Measurements from ENCODE around the gene TAS2R50. TPM values are rescaled to one million over a fixed set of nuclear protein-coding genes. Genes with fewer than 3 reads are reported as not detected.

The TAS2R50 gene
- total RNA-seq, 1 experiment from 2014 or later, result 12.0 TPM

GRCh38 chr12:10967409-10967808, 19.3 kb downstream of the TAS2R50 start:
- no peaks in the 10 kb centered on the region for H4K20me1 ChIP-seq (ENCODE audit: insufficient read depth, low read depth, low read length)
- no peaks in the 10 kb centered on the region for H3K9me3 ChIP-seq (ENCODE audit: low read length)
- H3K4me1 ChIP-seq (ENCODE audit: low read length), result no peaks in the 10 kb centered on the region
- no peak overlapping the region for H3K9ac ChIP-seq (ENCODE audit: low read length)
- DNase-seq, result no peak
- no peak overlapping the region for H2AFZ ChIP-seq (ENCODE audit: low read length)
- no peaks in the 10 kb centered on the region for H3K27me3 ChIP-seq (ENCODE audit: low read length)
- H3K79me2 ChIP-seq (ENCODE audit: low read length), result peaks cover 6% of the 10 kb centered on the region; the same call in 1 of the 2 replicates
- no peaks in the 10 kb centered on the region for H3K36me3 ChIP-seq (ENCODE audit: insufficient read depth, low read length)
- no peak overlapping the region for H3K27ac ChIP-seq (ENCODE audit: low read length)
- H3K4me3 ChIP-seq (ENCODE audit: low read length), result no peak overlapping the region
- no peak overlapping the region for H3K4me2 ChIP-seq (ENCODE audit: low read depth, low read length, poor library complexity, severe bottlenecking)
- no peaks in the 10 kb centered on the region for H3K9me2 ChIP-seq (replicated peaks; ENCODE audit: insufficient read depth, low read length)

GRCh38 chr12:10966314-10966713, 20.4 kb downstream of the TAS2R50 start:
- Histone ChIP-seq H3K4me2 (ENCODE audit: low read depth, low read length, poor library complexity, severe bottlenecking) (no peak overlapping the region), H2AFZ (ENCODE audit: low read length) (no peak overlapping the region), H3K27ac (ENCODE audit: low read length) (no peak overlapping the region), H3K4me3 (ENCODE audit: low read length) (no peak overlapping the region), H3K4me1 (ENCODE audit: low read length) (no peaks in the 10 kb centered on the region), H3K36me3 (ENCODE audit: insufficient read depth, low read length) (no peaks in the 10 kb centered on the region), H3K79me2 (ENCODE audit: low read length) (peaks cover 3% of the 10 kb centered on the region; the same call in 1 of the 2 replicates), H4K20me1 (ENCODE audit: insufficient read depth, low read depth, low read length) (no peaks in the 10 kb centered on the region), H3K9me3 (ENCODE audit: low read length) (no peaks in the 10 kb centered on the region), H3K27me3 (ENCODE audit: low read length) (no peaks in the 10 kb centered on the region), H3K9me2 (replicated peaks; ENCODE audit: insufficient read depth, low read length) (no peaks in the 10 kb centered on the region), H3K9ac (ENCODE audit: low read length) (no peak overlapping the region)
- DNase-seq, result no peak

GRCh38 chr12:10965476-10965875, 21.2 kb downstream of the TAS2R50 start:
- Histone ChIP-seq H3K9me3 (ENCODE audit: low read length) (no peaks in the 10 kb centered on the region), H3K79me2 (ENCODE audit: low read length) (peaks cover 3% of the 10 kb centered on the region; the same call in 1 of the 2 replicates), H3K9ac (ENCODE audit: low read length) (no peak overlapping the region), H3K9me2 (replicated peaks; ENCODE audit: insufficient read depth, low read length) (no peaks in the 10 kb centered on the region), H2AFZ (ENCODE audit: low read length) (no peak overlapping the region), H3K4me3 (ENCODE audit: low read length) (no peak overlapping the region), H3K36me3 (ENCODE audit: insufficient read depth, low read length) (no peaks in the 10 kb centered on the region), H3K4me1 (ENCODE audit: low read length) (peaks cover 7% of the 10 kb centered on the region), H4K20me1 (ENCODE audit: insufficient read depth, low read depth, low read length) (no peaks in the 10 kb centered on the region), H3K27me3 (ENCODE audit: low read length) (no peaks in the 10 kb centered on the region), H3K4me2 (ENCODE audit: low read depth, low read length, poor library complexity, severe bottlenecking) (no peak overlapping the region), H3K27ac (ENCODE audit: low read length) (no peak overlapping the region)
- DNase-seq, result no peak

GRCh38 chr12:10960211-10960610, 26.5 kb downstream of the TAS2R50 start:
- no peak for DNase-seq
- H3K4me2 ChIP-seq (ENCODE audit: low read depth, low read length, poor library complexity, severe bottlenecking), result no peak overlapping the region
- H3K79me2 ChIP-seq (ENCODE audit: low read length), result peaks cover 27% of the 10 kb centered on the region
- H3K4me3 ChIP-seq (ENCODE audit: low read length), result no peak overlapping the region
- no peaks in the 10 kb centered on the region for H4K20me1 ChIP-seq (ENCODE audit: insufficient read depth, low read depth, low read length)
- peaks cover 2% of the 10 kb centered on the region; the same call in 1 of the 2 replicates for H3K9me3 ChIP-seq (ENCODE audit: low read length)
- H3K36me3 ChIP-seq (ENCODE audit: insufficient read depth, low read length), result no peaks in the 10 kb centered on the region
- H3K9me2 ChIP-seq (replicated peaks; ENCODE audit: insufficient read depth, low read length), result no peaks in the 10 kb centered on the region
- H2AFZ ChIP-seq (ENCODE audit: low read length), result no peak overlapping the region
- H3K27me3 ChIP-seq (ENCODE audit: low read length), result no peaks in the 10 kb centered on the region
- peaks cover 7% of the 10 kb centered on the region for H3K4me1 ChIP-seq (ENCODE audit: low read length)
- no peak overlapping the region for H3K9ac ChIP-seq (ENCODE audit: low read length)
- H3K27ac ChIP-seq (ENCODE audit: low read length), result no peak overlapping the region

- peaks cover 3% of the 10 kb centered on the region for H3K9me3 ChIP-seq (ENCODE audit: low read length)
- peaks cover 7% of the 10 kb centered on the region for H3K4me1 ChIP-seq (ENCODE audit: low read length)
- no peak overlapping the region for H3K9ac ChIP-seq (ENCODE audit: low read length)
- no peaks in the 10 kb centered on the region for H3K9me2 ChIP-seq (replicated peaks; ENCODE audit: insufficient read depth, low read length)
- H3K4me2 ChIP-seq (ENCODE audit: low read depth, low read length, poor library complexity, severe bottlenecking), result no peak overlapping the region
- H4K20me1 ChIP-seq (ENCODE audit: insufficient read depth, low read depth, low read length), result no peaks in the 10 kb centered on the region
- H3K4me3 ChIP-seq (ENCODE audit: low read length), result no peak overlapping the region
- H3K27me3 ChIP-seq (ENCODE audit: low read length), result no peaks in the 10 kb centered on the region
- DNase-seq, result no peak
- H3K27ac ChIP-seq (ENCODE audit: low read length), result no peak overlapping the region
- H3K36me3 ChIP-seq (ENCODE audit: insufficient read depth, low read length), result no peaks in the 10 kb centered on the region
- peaks cover 30% of the 10 kb centered on the region for H3K79me2 ChIP-seq (ENCODE audit: low read length)
- no peak overlapping the region for H2AFZ ChIP-seq (ENCODE audit: low read length)
Measured at GRCh38 chr12:10959804-10960203, 26.9 kb downstream of the TAS2R50 start.

- Histone ChIP-seq H3K9me3 (ENCODE audit: low read length) (peaks cover 8% of the 10 kb centered on the region), H3K36me3 (ENCODE audit: insufficient read depth, low read length) (peaks cover 3% of the 10 kb centered on the region; the same call in 1 of the 2 replicates), H4K20me1 (ENCODE audit: insufficient read depth, low read depth, low read length) (no peaks in the 10 kb centered on the region), H3K4me1 (ENCODE audit: low read length) (peaks cover 7% of the 10 kb centered on the region), H3K4me2 (ENCODE audit: low read depth, low read length, poor library complexity, severe bottlenecking) (no peak overlapping the region), H3K79me2 (ENCODE audit: low read length) (peaks cover 51% of the 10 kb centered on the region), H3K9me2 (replicated peaks; ENCODE audit: insufficient read depth, low read length) (no peaks in the 10 kb centered on the region), H3K27ac (ENCODE audit: low read length) (no peak overlapping the region), H3K27me3 (ENCODE audit: low read length) (no peaks in the 10 kb centered on the region), H3K4me3 (ENCODE audit: low read length) (no peak overlapping the region), H3K9ac (ENCODE audit: low read length) (no peak overlapping the region), H2AFZ (ENCODE audit: low read length) (no peak overlapping the region)
- no peak for DNase-seq
Measured at GRCh38 chr12:10957741-10958140, 29.0 kb downstream of the TAS2R50 start.

GRCh38 chr12:10956085-10956484, 30.6 kb downstream of the TAS2R50 start:
- peaks cover 62% of the 10 kb centered on the region for H3K79me2 ChIP-seq (ENCODE audit: low read length)
- no peak for DNase-seq
- H3K9me2 ChIP-seq (replicated peaks; ENCODE audit: insufficient read depth, low read length), result no peaks in the 10 kb centered on the region
- no peaks in the 10 kb centered on the region for H3K27me3 ChIP-seq (ENCODE audit: low read length)
- H3K27ac ChIP-seq (ENCODE audit: low read length), result no peak overlapping the region
- H3K9ac ChIP-seq (ENCODE audit: low read length), result no peak overlapping the region
- H3K4me1 ChIP-seq (ENCODE audit: low read length), result peaks cover 5% of the 10 kb centered on the region
- peaks cover 15% of the 10 kb centered on the region for H3K9me3 ChIP-seq (ENCODE audit: low read length)
- no peak overlapping the region for H2AFZ ChIP-seq (ENCODE audit: low read length)
- no peak overlapping the region for H3K4me3 ChIP-seq (ENCODE audit: low read length)
- H3K36me3 ChIP-seq (ENCODE audit: insufficient read depth, low read length), result peaks cover 7% of the 10 kb centered on the region; the same call in 1 of the 2 replicates
- H4K20me1 ChIP-seq (ENCODE audit: insufficient read depth, low read depth, low read length), result no peaks in the 10 kb centered on the region
- no peak overlapping the region for H3K4me2 ChIP-seq (ENCODE audit: low read depth, low read length, poor library complexity, severe bottlenecking)

GRCh38 chr12:10952645-10953044, 34.1 kb downstream of the TAS2R50 start:
- Histone ChIP-seq H3K9me2 (replicated peaks; ENCODE audit: insufficient read depth, low read length) (no peaks in the 10 kb centered on the region), H4K20me1 (ENCODE audit: insufficient read depth, low read depth, low read length) (no peaks in the 10 kb centered on the region), H3K36me3 (ENCODE audit: insufficient read depth, low read length) (peaks cover 11% of the 10 kb centered on the region; the same call in 1 of the 2 replicates), H3K4me3 (ENCODE audit: low read length) (no peak overlapping the region), H3K9ac (ENCODE audit: low read length) (no peak overlapping the region), H3K4me1 (ENCODE audit: low read length) (no peaks in the 10 kb centered on the region), H2AFZ (ENCODE audit: low read length) (no peak overlapping the region), H3K9me3 (ENCODE audit: low read length) (peaks cover 18% of the 10 kb centered on the region), H3K27me3 (ENCODE audit: low read length) (no peaks in the 10 kb centered on the region), H3K27ac (ENCODE audit: low read length) (no peak overlapping the region), H3K79me2 (ENCODE audit: low read length) (peaks cover 63% of the 10 kb centered on the region), H3K4me2 (ENCODE audit: low read depth, low read length, poor library complexity, severe bottlenecking) (no peak overlapping the region)
- DNase-seq, result no peak

- Histone ChIP-seq H3K27ac (ENCODE audit: low read length) (no peak overlapping the region), H3K9me3 (ENCODE audit: low read length) (no peaks in the 10 kb centered on the region), H3K9me2 (replicated peaks; ENCODE audit: insufficient read depth, low read length) (no peaks in the 10 kb centered on the region), H4K20me1 (ENCODE audit: insufficient read depth, low read depth, low read length) (no peaks in the 10 kb centered on the region), H3K4me3 (ENCODE audit: low read length) (no peak overlapping the region), H3K27me3 (ENCODE audit: low read length) (no peaks in the 10 kb centered on the region), H3K9ac (ENCODE audit: low read length) (no peak overlapping the region), H3K79me2 (ENCODE audit: low read length) (peaks cover 11% of the 10 kb centered on the region), H2AFZ (ENCODE audit: low read length) (no peak overlapping the region), H3K36me3 (ENCODE audit: insufficient read depth, low read length) (no peaks in the 10 kb centered on the region), H3K4me1 (ENCODE audit: low read length) (no peaks in the 10 kb centered on the region; the same call in 1 of the 2 replicates), H3K4me2 (ENCODE audit: low read depth, low read length, poor library complexity, severe bottlenecking) (no peak overlapping the region)
- no peak for DNase-seq
Measured at GRCh38 chr12:10943167-10943566, 43.5 kb downstream of the TAS2R50 start.
